Muscle of leg (tissue), 11 donors: Measurements from ENCODE around the gene FXYD2. TPM values are rescaled to one million over a fixed set of nuclear protein-coding genes. Genes with fewer than 3 reads are reported as not detected.
A peak's percentile ranks its signal among the peaks of the same experiment; 100 is the strongest.

Experiments
- DNase-seq: peaks from one replicate; pipeline ENCODE4 v3.0.0; 2013
- H3K27ac ChIP-seq: one replicate; pipeline ENCODE4 v1.5.1; 2013; ENCODE audit warnings: mild to moderate bottlenecking, low read length, control low read depth
- H3K27me3 ChIP-seq: one replicate; pipeline ENCODE4 v1.6.1; 2013; ENCODE audit warnings: low read length; ENCODE audit not compliant: control insufficient read depth, insufficient read depth
- H3K36me3 ChIP-seq: one replicate; pipeline ENCODE4 v1.6.1; 2013; ENCODE audit warnings: low read length; ENCODE audit not compliant: control insufficient read depth, insufficient read depth
- H3K4me1 ChIP-seq: one replicate; pipeline ENCODE4 v1.6.1; 2013; ENCODE audit warnings: low read length; ENCODE audit not compliant: control insufficient read depth, insufficient read depth
- H3K4me3 ChIP-seq: one replicate; pipeline ENCODE4 v1.5.1; 2013; ENCODE audit warnings: low read length, control low read depth
- H3K9me3 ChIP-seq: replicated peaks from 2 replicates; pipeline ENCODE4 v1.6.1; 2013; ENCODE audit warnings: low read depth, low read length; ENCODE audit not compliant: control insufficient read depth
- WGBS: methylation state at CpG from one replicate; pipeline ENCODE4 v1.1.5; 2013; ENCODE audit warnings: missing lambda C conversion rate; ENCODE audit not compliant: insufficient coverage; 5-methylcytosine and 5-hydroxymethylcytosine counted together
- polyA plus RNA-seq, 8 donors: library from polyadenylated mRNA; unstranded; fragments of 120-200 nt; gene quantifications; one replicate each; pipeline versions ENCODE4 v1.2.1 to v1.2.3, GENCODE V29; 2013; ENCODE audit warnings: inconsistent platforms in 1 of 8, low replicate concordance in 1 of 8; ENCODE audit not compliant: insufficient read length in 8 of 8, insufficient read depth in 1 of 8
- total RNA-seq: library from RNA; stranded (reverse); fragments of 120-200 nt; gene quantifications from one replicate; pipeline ENCODE4 v1.2.4, GENCODE V29; 2013

FXYD2 gene
- total and polyA plus RNA-seq, 9 donors, result 0.23 to 3.3 (median 1.3) TPM

DNA sequence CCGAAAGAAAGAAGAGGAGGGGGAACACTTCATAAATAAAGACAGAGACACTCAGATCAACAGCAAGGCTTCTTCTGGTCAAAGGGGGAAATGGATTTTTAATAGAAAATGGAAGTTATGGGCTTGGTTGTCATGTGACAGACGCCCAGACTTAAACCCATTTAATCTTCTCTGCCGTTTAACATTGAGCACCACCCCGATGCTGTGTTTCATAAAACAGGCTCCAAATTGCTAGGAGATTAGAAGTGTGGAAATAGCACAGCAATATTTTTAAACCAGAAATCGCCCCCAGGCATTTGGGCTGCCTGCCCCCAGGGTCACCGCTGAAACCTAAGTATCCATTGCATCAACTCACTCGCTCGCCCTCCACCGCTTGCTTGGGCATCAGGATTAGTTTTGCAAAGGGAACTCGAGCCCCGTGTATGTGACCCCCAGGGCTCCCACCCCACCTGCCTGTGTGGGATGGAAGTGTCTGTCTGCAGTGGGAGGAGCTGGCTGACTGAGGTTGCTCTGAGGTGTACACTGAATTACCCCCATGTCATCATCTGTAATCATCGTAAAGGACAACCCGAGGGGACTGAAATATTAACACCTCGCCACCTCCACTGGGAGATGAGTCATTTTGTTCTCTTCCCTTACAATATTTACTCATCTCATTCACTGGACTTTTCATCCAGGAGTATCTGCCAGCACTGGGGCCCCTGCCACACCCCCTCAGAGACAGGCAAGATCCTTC, 38.2 kb downstream of the FXYD2 start:
- no CpG with 5 or more reads among the region's 14 CpGs for WGBS
- no peak for DNase-seq
- no peak overlapping the region for H3K4me3 ChIP-seq
- peaks cover 26% of the 10 kb centered on the region for H3K27me3 ChIP-seq
- H3K27ac ChIP-seq, result no peak overlapping the region
- H3K36me3 ChIP-seq, result no peaks in the 10 kb centered on the region
- H3K4me1 ChIP-seq, result peaks cover 15% of the 10 kb centered on the region
- no peaks in the 10 kb centered on the region for H3K9me3 ChIP-seq

DNA sequence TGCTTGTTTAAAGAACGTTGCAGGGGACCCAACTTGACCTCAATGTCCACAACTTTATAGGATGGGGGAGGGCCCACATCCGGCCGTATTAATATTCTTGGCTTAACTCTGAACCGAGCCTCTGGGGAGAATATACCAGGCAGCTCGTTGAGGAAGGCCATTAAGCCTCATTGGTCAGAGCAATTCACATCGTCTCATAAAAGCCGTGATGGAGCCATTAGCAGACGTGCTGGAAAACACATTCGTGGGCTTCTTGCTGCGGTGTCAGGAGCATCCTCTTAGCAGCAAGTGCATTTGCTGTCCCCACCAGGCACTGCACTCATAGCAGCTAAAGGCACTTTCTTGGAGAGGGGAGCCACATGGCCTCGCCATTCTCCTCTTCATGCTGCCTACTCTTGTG, 42.4 kb downstream of the FXYD2 start:
- WGBS, result 41% methylated on average over 7 of the region's 11 CpGs

DNA sequence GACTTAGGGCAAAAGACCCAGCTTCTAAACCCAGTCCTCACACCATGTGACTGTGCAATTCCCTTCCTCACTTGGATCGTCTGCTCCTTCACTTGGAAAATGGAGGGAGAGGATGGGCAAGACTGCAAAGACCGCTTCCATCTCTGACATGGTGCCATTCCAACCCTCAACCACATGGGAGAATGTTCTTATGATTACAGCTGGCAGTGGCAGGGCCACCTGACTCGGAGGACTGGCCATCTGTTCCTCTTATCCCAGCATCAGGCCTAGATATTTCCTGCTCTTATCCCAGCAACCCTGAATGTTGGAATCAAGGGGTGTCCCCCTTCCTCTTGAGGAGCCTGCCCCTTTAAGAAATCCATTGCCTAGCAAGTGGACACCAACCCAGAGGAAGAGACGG, 42.9 kb downstream of the FXYD2 start:
- 63% methylated on average over 3 of the region's 4 CpGs for WGBS

More for the DNA sequence above, 42.4 kb downstream of the FXYD2 start:
- no peaks in the 10 kb centered on the region for H3K4me1 ChIP-seq
- H3K27ac ChIP-seq, result no peak overlapping the region
- no peaks in the 10 kb centered on the region for H3K9me3 ChIP-seq
- peaks cover 28% of the 10 kb centered on the region for H3K27me3 ChIP-seq
- no peak overlapping the region for H3K4me3 ChIP-seq
- H3K36me3 ChIP-seq, result no peaks in the 10 kb centered on the region
- peak; percentile 27 for DNase-seq

GRCh38 chr11:117780456-117780855, 44.1 kb downstream of the FXYD2 start:
- Histone ChIP-seq H3K27me3 (peaks cover 21% of the 10 kb centered on the region), H3K27ac (no peak overlapping the region), H3K36me3 (no peaks in the 10 kb centered on the region), H3K4me1 (no peaks in the 10 kb centered on the region), H3K4me3 (no peak overlapping the region), H3K9me3 (no peaks in the 10 kb centered on the region)
- WGBS, result 84% methylated on average over 25 of the region's 26 CpGs
- DNase-seq, result no peak

More for the DNA sequence above, 42.9 kb downstream of the FXYD2 start:
- Histone ChIP-seq H3K4me1 (no peaks in the 10 kb centered on the region), H3K9me3 (no peaks in the 10 kb centered on the region), H3K4me3 (no peak overlapping the region), H3K27ac (no peak overlapping the region), H3K27me3 (peaks cover 25% of the 10 kb centered on the region), H3K36me3 (no peaks in the 10 kb centered on the region)
- no peak for DNase-seq

DNA sequence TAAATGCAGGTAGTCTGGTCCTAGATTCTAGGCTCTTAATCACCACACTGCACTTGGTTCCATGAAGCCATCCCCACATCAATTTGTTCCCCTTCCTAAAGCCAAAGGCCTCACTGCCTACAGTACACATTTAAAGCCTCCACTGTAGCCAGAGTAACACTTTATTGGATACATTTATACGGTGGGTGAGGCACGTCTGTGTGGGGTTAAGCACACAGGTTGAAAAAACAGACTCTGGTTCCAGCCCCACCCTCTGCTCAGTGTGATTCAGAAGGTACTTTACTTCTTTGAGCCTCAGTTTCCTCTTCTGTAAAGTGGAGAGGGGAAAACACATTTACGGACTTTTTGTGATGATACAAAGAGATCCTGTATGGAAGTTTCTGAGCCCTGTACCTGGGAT, 50.0 kb downstream of the FXYD2 start:
- WGBS, result 60% methylated on average over 1 of the region's 3 CpGs

DNA sequence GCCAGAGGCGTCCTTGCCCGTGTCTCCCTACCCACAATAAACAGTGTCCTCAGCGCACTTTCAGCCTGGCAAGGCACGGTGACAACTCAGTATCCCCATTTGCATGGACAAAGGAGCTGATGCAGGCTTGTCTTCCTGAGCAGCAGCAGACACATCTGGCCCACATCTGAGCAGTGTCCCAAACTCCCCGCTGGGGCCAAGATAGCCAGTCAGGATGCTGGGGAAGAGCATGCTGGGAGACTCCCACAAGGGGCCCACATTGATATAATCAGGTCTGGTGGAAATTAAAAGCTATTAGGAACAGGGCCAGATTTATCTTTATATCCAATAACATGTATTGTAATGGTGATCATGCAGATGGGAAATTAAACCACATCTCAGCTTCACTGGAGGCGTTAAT, 52.2 kb downstream of the FXYD2 start:
- DNase-seq, result no peak
- H3K27ac ChIP-seq, result no peak overlapping the region
- no peaks in the 10 kb centered on the region for H3K4me1 ChIP-seq
- H3K36me3 ChIP-seq, result no peaks in the 10 kb centered on the region
- WGBS, result 72% methylated on average over 4 of the region's 6 CpGs
- no peaks in the 10 kb centered on the region for H3K27me3 ChIP-seq
- no peak overlapping the region for H3K4me3 ChIP-seq
- H3K9me3 ChIP-seq, result no peaks in the 10 kb centered on the region

More for the DNA sequence above, 50.0 kb downstream of the FXYD2 start:
- Histone ChIP-seq H3K4me3 (no peak overlapping the region), H3K36me3 (no peaks in the 10 kb centered on the region), H3K4me1 (no peaks in the 10 kb centered on the region), H3K27me3 (no peaks in the 10 kb centered on the region), H3K9me3 (no peaks in the 10 kb centered on the region), H3K27ac (no peak overlapping the region)
- no peak for DNase-seq

- Histone ChIP-seq H3K9me3 (no peaks in the 10 kb centered on the region), H3K27ac (no peak overlapping the region), H3K4me3 (no peak overlapping the region), H3K27me3 (no peaks in the 10 kb centered on the region), H3K36me3 (no peaks in the 10 kb centered on the region), H3K4me1 (no peaks in the 10 kb centered on the region)
- no peak for DNase-seq
- 78% methylated on average over 7 of the region's 7 CpGs for WGBS
Observed at GRCh38 chr11:117771841-117772240, 52.7 kb downstream of the FXYD2 start.

DNA sequence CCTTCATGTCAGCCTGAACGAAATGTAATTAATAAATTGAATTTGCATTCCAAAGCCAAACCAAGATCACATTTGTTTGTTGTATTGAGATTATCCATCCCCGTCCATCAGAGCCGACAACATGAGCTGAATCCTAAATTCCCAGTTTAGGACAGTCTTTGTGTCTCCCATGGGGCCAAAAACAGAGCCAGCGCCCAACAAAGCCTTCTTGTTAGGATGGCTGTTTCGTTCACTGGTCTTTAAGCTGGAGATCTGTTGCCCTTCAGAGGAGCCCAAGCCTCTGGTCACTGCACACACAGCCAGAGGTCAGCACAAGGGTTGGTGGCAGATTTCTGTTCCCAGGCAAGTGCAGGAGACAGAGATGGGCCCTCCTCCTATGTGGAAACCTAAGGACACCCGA, 53.3 kb downstream of the FXYD2 start:
- 58% methylated on average over 4 of the region's 6 CpGs for WGBS
- Histone ChIP-seq H3K4me3 (no peak overlapping the region), H3K27ac (no peak overlapping the region), H3K4me1 (no peaks in the 10 kb centered on the region), H3K27me3 (no peaks in the 10 kb centered on the region), H3K36me3 (no peaks in the 10 kb centered on the region), H3K9me3 (no peaks in the 10 kb centered on the region)
- DNase-seq, result no peak

GRCh38 chr11:117770061-117770460, 54.5 kb downstream of the FXYD2 start:
- Histone ChIP-seq H3K36me3 (no peaks in the 10 kb centered on the region), H3K27me3 (no peaks in the 10 kb centered on the region), H3K4me3 (no peak overlapping the region), H3K4me1 (no peaks in the 10 kb centered on the region), H3K9me3 (no peaks in the 10 kb centered on the region), H3K27ac (no peak overlapping the region)
- DNase-seq, result no peak
- WGBS, result 73% methylated on average over 3 of the region's 4 CpGs
